ENCODE measurements around the gene MYH11. TPM values are rescaled to one million over a fixed set of nuclear protein-coding genes. Genes with fewer than 3 reads are reported as not detected.

Gene MYH11
- total RNA-seq, 1 experiment from 2014 or later, result not detected

- H3K4me3 ChIP-seq (ENCODE audit: low read depth, low read length), result no peak overlapping the region
- no peak for DNase-seq
- H3K4me1 Mint-ChIP-seq (ENCODE audit: low read depth, unreplicated experiment), result no peaks in the 10 kb centered on the region
- no peak for TF ChIP-seq CTCF (IDR thresholded peaks at IDR 0.05; ENCODE audit: insufficient read depth in 1 of 2, low read depth in 1 of 2, low read length in 1 of 2, severe bottlenecking in 1 of 2, unreplicated experiment in 1 of 2)
- H3K9me3 ChIP-seq, result no peaks in the 10 kb centered on the region
- H3K4me3 Mint-ChIP-seq (ENCODE audit: unreplicated experiment), result no peak overlapping the region
- no peaks in the 10 kb centered on the region for H3K4me1 ChIP-seq
- H3K36me3 Mint-ChIP-seq (ENCODE audit: insufficient read depth, unreplicated experiment), result no peaks in the 10 kb centered on the region
- no peaks in the 10 kb centered on the region for H3K36me3 ChIP-seq (ENCODE audit: control insufficient read depth, insufficient read depth, low read length)
- ChIA-PET POLR2A (no interaction called here), CTCF (no interaction called here)
- no peak overlapping the region for H3K27ac Mint-ChIP-seq (ENCODE audit: unreplicated experiment)
- H3K27me3 Mint-ChIP-seq (ENCODE audit: insufficient read depth, unreplicated experiment), result no peaks in the 10 kb centered on the region
- no peaks in the 10 kb centered on the region for H3K9me3 Mint-ChIP-seq (ENCODE audit: unreplicated experiment)
- BruUV-seq (replicated peaks), result no TSS peak
- H3K27me3 ChIP-seq (replicated peaks; ENCODE audit: control insufficient read depth, insufficient read depth, low read length), result no peaks in the 10 kb centered on the region
- intact Hi-C loops (cut with micrococcal nuclease; ENCODE audit: unreplicated experiment), result no loop called here
These were observed 9.6 kb upstream of the MYH11 start for GRCh38 chr16:15866451-15866850.

GRCh38 chr16:15865742-15866141 lies 8.9 kb upstream of the MYH11 start:
- H3K27me3 Mint-ChIP-seq (ENCODE audit: insufficient read depth, unreplicated experiment), result no peaks in the 10 kb centered on the region
- H3K36me3 ChIP-seq (ENCODE audit: control insufficient read depth, insufficient read depth, low read length), result no peaks in the 10 kb centered on the region
- H3K4me3 Mint-ChIP-seq (ENCODE audit: unreplicated experiment), result no peak overlapping the region

GRCh38 chr16:15864939-15865338 lies 8.1 kb upstream of the MYH11 start:
- no peaks in the 10 kb centered on the region for H3K9me3 ChIP-seq
- H3K27ac Mint-ChIP-seq (ENCODE audit: unreplicated experiment), result no peak overlapping the region
- H3K36me3 Mint-ChIP-seq (ENCODE audit: insufficient read depth, unreplicated experiment), result no peaks in the 10 kb centered on the region
- intact Hi-C loops (cut with micrococcal nuclease; ENCODE audit: unreplicated experiment), result no loop called here
- H3K4me3 Mint-ChIP-seq (ENCODE audit: unreplicated experiment), result no peak overlapping the region
- POLR2A ChIA-PET, result interaction anchor here (0.7 kb wide), 1 partner anchor 907 kb away, joined by 3 read pairs; no protein-coding TSS in a partner anchor
- no peaks in the 10 kb centered on the region for H3K27me3 ChIP-seq (replicated peaks; ENCODE audit: control insufficient read depth, insufficient read depth, low read length)
- no peaks in the 10 kb centered on the region for H3K36me3 ChIP-seq (ENCODE audit: control insufficient read depth, insufficient read depth, low read length)
- H3K4me1 ChIP-seq, result no peaks in the 10 kb centered on the region
- DNase-seq, result no peak
- H3K4me3 ChIP-seq (ENCODE audit: low read depth, low read length), result no peak overlapping the region
- CTCF ChIA-PET, result no interaction called here
- no peaks in the 10 kb centered on the region for H3K4me1 Mint-ChIP-seq (ENCODE audit: low read depth, unreplicated experiment)
- H3K27me3 Mint-ChIP-seq (ENCODE audit: insufficient read depth, unreplicated experiment), result no peaks in the 10 kb centered on the region
- no peak for TF ChIP-seq CTCF (IDR thresholded peaks at IDR 0.05; ENCODE audit: insufficient read depth in 1 of 2, low read depth in 1 of 2, low read length in 1 of 2, severe bottlenecking in 1 of 2, unreplicated experiment in 1 of 2)
- no peaks in the 10 kb centered on the region for H3K9me3 Mint-ChIP-seq (ENCODE audit: unreplicated experiment)
- no TSS peak for BruUV-seq (replicated peaks)

More at GRCh38 chr16:15865742-15866141, 8.9 kb upstream of the MYH11 start:
- Histone ChIP-seq H3K4me1 (no peaks in the 10 kb centered on the region), H3K9me3 (no peaks in the 10 kb centered on the region), H3K27me3 (replicated peaks; ENCODE audit: control insufficient read depth, insufficient read depth, low read length) (no peaks in the 10 kb centered on the region), H3K4me3 (ENCODE audit: low read depth, low read length) (no peak overlapping the region)
- H3K27ac Mint-ChIP-seq (ENCODE audit: unreplicated experiment), result no peak overlapping the region
- no peak for DNase-seq
- ChIA-PET CTCF (no interaction called here), POLR2A (no interaction called here)
- BruUV-seq (replicated peaks), result TSS peak; percentile 46
- H3K4me1 Mint-ChIP-seq (ENCODE audit: low read depth, unreplicated experiment), result no peaks in the 10 kb centered on the region
- H3K36me3 Mint-ChIP-seq (ENCODE audit: insufficient read depth, unreplicated experiment), result no peaks in the 10 kb centered on the region
- no peak for TF ChIP-seq CTCF (IDR thresholded peaks at IDR 0.05; ENCODE audit: insufficient read depth in 1 of 2, low read depth in 1 of 2, low read length in 1 of 2, severe bottlenecking in 1 of 2, unreplicated experiment in 1 of 2)
- intact Hi-C loops (cut with micrococcal nuclease; ENCODE audit: unreplicated experiment), result no loop called here
- no peaks in the 10 kb centered on the region for H3K9me3 Mint-ChIP-seq (ENCODE audit: unreplicated experiment)

All from Caco-2 (cell line).